Sigmoid colon (tissue), 4 donors: Measurements from ENCODE around the gene DDIT4.

Source experiments
- POLR2A ChIP-seq, 2 donors: fragments of 450-650 bp; IDR thresholded peaks; one replicate each; pipeline ENCODE4 v1.6.1; 2016; ENCODE audit warnings: antibody characterized with exemption in 2 of 2, mild to moderate bottlenecking in 2 of 2, moderate library complexity in 2 of 2
- POLR2AphosphoS5 ChIP-seq, 4 donors: sonication (generic); formaldehyde crosslinking; IDR thresholded peaks; one replicate each; pipeline ENCODE4 v1.6.1; 2017; ENCODE audit warnings: antibody characterized with exemption in 4 of 4
- TF ChIP-seq, protein P1 (sequence below), 4 experiments: fragments of 450-650 bp in 3 of 4; fragments of 200-600 bp in 1 of 4; IDR thresholded peaks; one replicate each; pipeline ENCODE4 v1.5.1; 2016 to 2019; ENCODE audit warnings: antibody characterized with exemption in 4 of 4, mild to moderate bottlenecking in 3 of 4, moderate library complexity in 2 of 4

DNA sequence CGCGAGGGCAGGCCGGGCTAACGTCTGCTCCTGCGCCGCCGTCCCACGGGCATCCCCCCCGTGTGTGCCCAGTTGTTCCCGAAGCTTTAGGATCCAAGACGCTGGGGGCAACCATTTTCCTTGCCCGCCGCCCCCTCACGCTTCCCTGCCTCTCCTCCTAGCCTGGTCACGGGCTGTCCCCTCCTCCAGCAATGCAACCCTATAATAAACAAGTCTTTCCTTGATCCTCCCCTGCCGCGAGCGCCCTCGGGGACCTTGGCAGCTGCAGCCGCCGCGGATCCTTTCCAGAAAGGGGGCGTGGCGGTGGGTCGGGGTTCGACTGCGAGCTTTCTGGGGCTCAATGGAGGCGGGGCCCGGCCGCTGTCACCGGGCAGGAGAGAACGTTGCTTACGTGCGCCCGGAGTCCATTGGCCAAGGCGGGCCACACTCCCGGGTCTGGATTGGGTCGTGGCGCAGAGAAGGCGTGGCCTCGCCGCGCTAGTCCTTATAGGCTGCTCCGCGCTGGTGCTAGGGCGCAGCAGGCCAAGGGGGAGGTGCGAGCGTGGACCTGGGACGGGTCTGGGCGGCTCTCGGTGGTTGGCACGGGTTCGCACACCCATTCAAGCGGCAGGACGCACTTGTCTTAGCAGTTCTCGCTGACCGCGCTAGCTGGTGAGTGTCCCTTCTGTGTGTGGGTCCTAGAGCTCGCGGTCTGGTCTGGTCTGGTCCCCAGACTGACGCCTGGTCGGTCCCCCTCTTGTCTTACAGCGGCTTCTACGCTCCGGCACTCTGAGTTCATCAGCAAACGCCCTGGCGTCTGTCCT, at the start of gene DDIT4:
- TF ChIP-seq, protein P1, sequence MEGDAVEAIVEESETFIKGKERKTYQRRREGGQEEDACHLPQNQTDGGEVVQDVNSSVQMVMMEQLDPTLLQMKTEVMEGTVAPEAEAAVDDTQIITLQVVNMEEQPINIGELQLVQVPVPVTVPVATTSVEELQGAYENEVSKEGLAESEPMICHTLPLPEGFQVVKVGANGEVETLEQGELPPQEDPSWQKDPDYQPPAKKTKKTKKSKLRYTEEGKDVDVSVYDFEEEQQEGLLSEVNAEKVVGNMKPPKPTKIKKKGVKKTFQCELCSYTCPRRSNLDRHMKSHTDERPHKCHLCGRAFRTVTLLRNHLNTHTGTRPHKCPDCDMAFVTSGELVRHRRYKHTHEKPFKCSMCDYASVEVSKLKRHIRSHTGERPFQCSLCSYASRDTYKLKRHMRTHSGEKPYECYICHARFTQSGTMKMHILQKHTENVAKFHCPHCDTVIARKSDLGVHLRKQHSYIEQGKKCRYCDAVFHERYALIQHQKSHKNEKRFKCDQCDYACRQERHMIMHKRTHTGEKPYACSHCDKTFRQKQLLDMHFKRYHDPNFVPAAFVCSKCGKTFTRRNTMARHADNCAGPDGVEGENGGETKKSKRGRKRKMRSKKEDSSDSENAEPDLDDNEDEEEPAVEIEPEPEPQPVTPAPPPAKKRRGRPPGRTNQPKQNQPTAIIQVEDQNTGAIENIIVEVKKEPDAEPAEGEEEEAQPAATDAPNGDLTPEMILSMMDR (IDR thresholded peaks at IDR 0.05): no peak
- TF ChIP-seq POLR2A (IDR thresholded peaks at IDR 0.05) (peak; percentile 97 to 100), POLR2AphosphoS5 (IDR thresholded peaks at IDR 0.05) (peak; percentile 99 to 100 (median 100))
